Loucy (cell line): ENCODE measurements around the gene RPL37A.

Source experiments
- CTCF ChIP-seq: fragments of 200-600 bp; sonication (generic); conservative IDR thresholded peaks from 2 replicates; pipeline ENCODE4 v1.5.1; 2014; ENCODE audit warnings: mild to moderate bottlenecking, antibody characterized with exemption, low read length
- EZH2phosphoT487 ChIP-seq: fragments of 200-600 bp; IDR thresholded peaks from 2 replicates; pipeline ENCODE4 v1.6.1; 2018; ENCODE audit warnings: antibody characterized with exemption, mild to moderate bottlenecking, moderate library complexity, borderline replicate concordance

- TF ChIP-seq CTCF (no peak), EZH2phosphoT487 (no peak)
Measured at GRCh38 chr2:216495656-216496055, 3.0 kb upstream of the RPL37A start.
